Esophagus muscularis mucosa (tissue), 4 donors: ENCODE data around the gene ILRUN. TPM values are rescaled to one million over a fixed set of nuclear protein-coding genes. Genes with fewer than 3 reads are reported as not detected.
A peak's percentile ranks its signal among the peaks of the same experiment; 100 is the strongest.
"Not testable (repeated sequence)": the region's sequence is repeated elsewhere in the genome, so short reads cannot be mapped to it uniquely, and the experiment has no call there.

Source experiments
- DNase-seq: peaks from one replicate; pipeline ENCODE4 v3.0.0-alpha.2; 2017; ENCODE audit errors: extremely low spot score
- H3K27ac ChIP-seq, 4 donors: fragments of 200-600 bp; sonication (generic); replicated peaks in 1 of 4; 1 replicate in 3 of 4; 2 replicates in 1 of 4; pipeline ENCODE4 v1.5.1; 2016 to 2019; ENCODE audit warnings: mild to moderate bottlenecking in 1 of 4
- H3K27me3 ChIP-seq, 4 donors: fragments of 200-600 bp; sonication (generic); one replicate each; pipeline versions ENCODE4 v1.5.1 to v1.6.0; 2016 to 2019
- H3K36me3 ChIP-seq, 4 donors: fragments of 200-600 bp; sonication (generic); one replicate each; pipeline ENCODE4 v1.5.1; 2016 to 2019
- H3K4me1 ChIP-seq, 4 donors: fragments of 200-600 bp; sonication (generic); one replicate each; pipeline ENCODE4 v1.5.1; 2016 to 2019
- H3K4me3 ChIP-seq, 4 donors: fragments of 200-600 bp; sonication (generic); 1 replicate in 2 of 4; 2 replicates in 2 of 4; pipeline ENCODE4 v1.5.1; 2016 to 2019; ENCODE audit warnings: mild to moderate bottlenecking in 4 of 4, moderate library complexity in 1 of 4
- H3K9me3 ChIP-seq, 4 donors: fragments of 200-600 bp; sonication (generic); 1 replicate in 3 of 4; 2 replicates in 1 of 4; pipeline ENCODE4 v1.5.1; 2016 to 2019
- CTCF ChIP-seq, 3 experiments: fragments of 200-600 bp in 2 of 3; fragments of 450-650 bp in 1 of 3; sonication (generic) in 2 of 3; IDR thresholded peaks; one replicate each; pipeline ENCODE4 v1.5.1; 2017 to 2019; ENCODE audit warnings: antibody characterized with exemption in 3 of 3, mild to moderate bottlenecking in 2 of 3, moderate library complexity in 1 of 3
- EP300 ChIP-seq: sonication (generic); formaldehyde crosslinking; IDR thresholded peaks from one replicate; pipeline ENCODE4 v1.6.1; 2017; ENCODE audit warnings: antibody characterized with exemption
- POLR2A ChIP-seq: fragments of 450-650 bp; IDR thresholded peaks from one replicate; pipeline ENCODE4 v1.6.1; 2017; ENCODE audit warnings: antibody characterized with exemption, moderate library complexity, mild to moderate bottlenecking, low read depth
- POLR2AphosphoS5 ChIP-seq, 2 donors: sonication (generic); formaldehyde crosslinking; IDR thresholded peaks; one replicate each; pipeline ENCODE4 v1.6.1; 2017; ENCODE audit warnings: antibody characterized with exemption in 2 of 2
- WGBS: methylation state at CpG from one replicate; pipeline ENCODE4 v1.1.5; 2018; 5-methylcytosine and 5-hydroxymethylcytosine counted together
- intact Hi-C: fragments of 100-400 bp; cut with DNase I; formaldehyde crosslinking; loops from one replicate; pipeline ENCODE4 v1.15.1; 2023
- small RNA-seq, 3 donors: library from RNA; depleted of rRNA; stranded (forward); fragments of <200 nt; gene quantifications; one replicate each; pipeline ENCODE3, GENCODE V24; 2016
- total RNA-seq, 4 donors: library from RNA; depleted of rRNA; stranded (reverse); fragments of >200 nt; gene quantifications; one replicate each; pipeline versions ENCODE4 v1.1.0 to v1.2.1, GENCODE V29; 2016

The ILRUN gene
- total RNA-seq, 4 donors from 2014 or later: 88.8 to 109 (median 104) TPM

GRCh38 chr6:34650823-34651222 is 45.7 kb downstream of the ILRUN start:
- H3K27ac ChIP-seq: peak overlapping the region in 1 of 4 donors; percentile 23
- no peaks in the 10 kb centered on the region for H3K9me3 ChIP-seq
- H3K36me3 ChIP-seq: peaks cover 0 to 23% (median 13%) of the 10 kb centered on the region in 4 donors
- no peak for DNase-seq
- TF ChIP-seq CTCF (IDR thresholded peaks at IDR 0.05) (no peak), EP300 (no peak), POLR2AphosphoS5 (IDR thresholded peaks at IDR 0.05) (no peak), POLR2A (no peak)
- no peaks in the 10 kb centered on the region for H3K27me3 ChIP-seq
- 68% methylated on average over 2 of the region's 2 CpGs for WGBS
- H3K4me1 ChIP-seq: peaks cover 15 to 40% (median 23%) of the 10 kb centered on the region in 4 donors
- intact Hi-C loops: no loop called here
- H3K4me3 ChIP-seq: no peak overlapping the region

GRCh38 chr6:34650232-34650631 is 46.3 kb downstream of the ILRUN start:
- Histone ChIP-seq H3K4me1 (peaks cover 12 to 34% (median 17%) of the 10 kb centered on the region in 4 donors), H3K36me3 (peaks cover 0 to 29% (median 19%) of the 10 kb centered on the region in 4 donors)
- DNase-seq, H3K9me3 ChIP-seq, H3K4me3 ChIP-seq, intact Hi-C loops, H3K27me3 ChIP-seq, H3K27ac ChIP-seq: not testable (repeated sequence)
- 99% methylated on average over 7 of the region's 7 CpGs for WGBS

- peaks cover 12 to 23% (median 15%) of the 10 kb centered on the region in 4 donors for H3K4me1 ChIP-seq
- H3K9me3 ChIP-seq: no peaks in the 10 kb centered on the region
- H3K4me3 ChIP-seq: no peak overlapping the region
- H3K36me3 ChIP-seq: peaks cover 0 to 36% (median 24%) of the 10 kb centered on the region in 4 donors
- no peaks in the 10 kb centered on the region for H3K27me3 ChIP-seq
- H3K27ac ChIP-seq: no peak overlapping the region
- TF ChIP-seq POLR2A: no peak
- no peak for TF ChIP-seq POLR2AphosphoS5 (IDR thresholded peaks at IDR 0.05)
- TF ChIP-seq EP300: no peak
- no peak for TF ChIP-seq CTCF (IDR thresholded peaks at IDR 0.05)
- DNase-seq: no peak
- intact Hi-C loops: no loop called here
Measured at GRCh38 chr6:34648806-34649205, 47.8 kb downstream of the ILRUN start.

Small RNAs within 50 kb of the gene (small RNA-seq; reads per million reads assigned to genes)
- 0 reads per million in 3 donors for gene RN7SL200P

Other genes with a start within 250 kb of the ILRUN start
- gene PACSIN1, start 230.7 kb downstream of the ILRUN start, total RNA-seq: 1 to 10 TPM in 3 of 4 donors, under 1 TPM in 1; 0.42 to 2.3 (median 1.7) TPM
- gene SPDEF, start 140.4 kb downstream of the ILRUN start, total RNA-seq: not detected
- gene SNRPC, start 60.7 kb upstream of the ILRUN start, total RNA-seq: 10 to 100 TPM; 46.6 to 72.5 (median 58.4) TPM
- 10 to 100 TPM in 2 of 4 donors, 1 to 10 TPM in 2; 7.5 to 13.1 (median 9.8) TPM for gene BLTP3A, start 95.3 kb upstream of the ILRUN start, total RNA-seq
- 10 to 100 TPM; 18.2 to 26.2 (median 25.4) TPM for gene TAF11, start 191.3 kb upstream of the ILRUN start, total RNA-seq
- 100 to 1,000 TPM in 2 of 4 donors, 10 to 100 TPM in 2; 68.3 to 132 (median 98.7) TPM for gene ANKS1A, start 192.5 kb upstream of the ILRUN start, total RNA-seq